Breast epithelium (tissue), 3 donors: ENCODE results near the gene TRPM8.

ENCODE experiments used
- POLR2A ChIP-seq: fragments of 450-650 bp; IDR thresholded peaks from one replicate; pipeline ENCODE4 v1.6.1; 2016; ENCODE audit warnings: antibody characterized with exemption, mild to moderate bottlenecking, moderate library complexity
- POLR2AphosphoS5 ChIP-seq, 3 donors: sonication (generic); formaldehyde crosslinking; IDR thresholded peaks; one replicate each; pipeline ENCODE4 v1.6.1; 2017; ENCODE audit warnings: antibody characterized with exemption in 3 of 3
- TF ChIP-seq, protein P1 (sequence below), 3 donors: fragments of 450-650 bp; IDR thresholded peaks; one replicate each; pipeline ENCODE4 v1.5.1; 2016 to 2017; ENCODE audit warnings: antibody characterized with exemption in 3 of 3, mild to moderate bottlenecking in 3 of 3, moderate library complexity in 3 of 3

DNA sequence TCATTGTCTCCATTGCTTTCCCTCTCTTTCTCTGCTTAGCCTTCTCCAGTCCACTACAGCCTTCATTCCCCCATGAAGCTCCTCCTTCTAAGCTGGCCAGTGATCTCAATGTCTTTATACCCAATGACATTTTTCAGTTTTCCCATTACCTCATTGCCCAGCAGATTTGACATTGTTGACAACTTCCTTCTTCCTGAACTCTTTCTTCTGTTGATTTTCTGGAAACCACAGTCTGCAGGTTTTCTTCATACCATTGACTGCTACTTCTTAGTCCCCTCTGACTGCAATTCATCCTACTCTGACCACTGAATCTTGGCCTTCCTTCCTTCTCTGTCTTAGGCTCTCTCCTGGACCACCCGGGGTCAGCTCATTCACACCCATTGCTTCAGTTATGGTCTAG is 110.5 kb downstream of the TRPM8 start:
- TF ChIP-seq, protein P1, sequence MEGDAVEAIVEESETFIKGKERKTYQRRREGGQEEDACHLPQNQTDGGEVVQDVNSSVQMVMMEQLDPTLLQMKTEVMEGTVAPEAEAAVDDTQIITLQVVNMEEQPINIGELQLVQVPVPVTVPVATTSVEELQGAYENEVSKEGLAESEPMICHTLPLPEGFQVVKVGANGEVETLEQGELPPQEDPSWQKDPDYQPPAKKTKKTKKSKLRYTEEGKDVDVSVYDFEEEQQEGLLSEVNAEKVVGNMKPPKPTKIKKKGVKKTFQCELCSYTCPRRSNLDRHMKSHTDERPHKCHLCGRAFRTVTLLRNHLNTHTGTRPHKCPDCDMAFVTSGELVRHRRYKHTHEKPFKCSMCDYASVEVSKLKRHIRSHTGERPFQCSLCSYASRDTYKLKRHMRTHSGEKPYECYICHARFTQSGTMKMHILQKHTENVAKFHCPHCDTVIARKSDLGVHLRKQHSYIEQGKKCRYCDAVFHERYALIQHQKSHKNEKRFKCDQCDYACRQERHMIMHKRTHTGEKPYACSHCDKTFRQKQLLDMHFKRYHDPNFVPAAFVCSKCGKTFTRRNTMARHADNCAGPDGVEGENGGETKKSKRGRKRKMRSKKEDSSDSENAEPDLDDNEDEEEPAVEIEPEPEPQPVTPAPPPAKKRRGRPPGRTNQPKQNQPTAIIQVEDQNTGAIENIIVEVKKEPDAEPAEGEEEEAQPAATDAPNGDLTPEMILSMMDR (IDR thresholded peaks at IDR 0.05): no peak
- TF ChIP-seq POLR2AphosphoS5 (IDR thresholded peaks at IDR 0.05) (no peak), POLR2A (no peak)
